ENCODE data around the gene TMEM51. TPM values are rescaled to one million over a fixed set of nuclear protein-coding genes. Genes with fewer than 3 reads are reported as not detected.

TMEM51 gene
- total RNA-seq, 4 donors from 2014 or later: 9.3 to 14.1 (median 11.6) TPM

- H3K9me3 ChIP-seq: no peaks in the 10 kb centered on the region
- DNase-seq (ENCODE audit: low spot score in 2 of 2): no peak
Measured at GRCh38 chr1:15217654-15218053, 64.1 kb downstream of the TMEM51 start.

GRCh38 chr1:15218287-15219279, 65.0 kb downstream of the TMEM51 start:
- Histone ChIP-seq H3K9me3 (no peaks in the 10 kb centered on the region), H3K27me3 (no peaks in the 10 kb centered on the region), H3K4me3 (no peak overlapping the region), H3K27ac (no peak overlapping the region), H3K36me3 (peaks cover 0 to 7% (median 0%) of the 10 kb centered on the region in 3 donors), H3K4me1 (peaks cover 0 to 22% (median 10%) of the 10 kb centered on the region in 4 donors)
- 64 to 71% methylated on average over 6 of the region's 6 CpGs for WGBS, 2 donors
- no peak for DNase-seq (ENCODE audit: low spot score in 2 of 2)
- TF ChIP-seq POLR2A (IDR thresholded peaks at IDR 0.05) (no peak), CTCF (IDR thresholded peaks at IDR 0.05) (no peak), EP300 (IDR thresholded peaks at IDR 0.05) (no peak)

More at GRCh38 chr1:15217654-15218053, 64.1 kb downstream of the TMEM51 start:
- peaks cover 0 to 31% (median 13%) of the 10 kb centered on the region in 4 donors for H3K4me1 ChIP-seq
- no peak overlapping the region for H3K4me3 ChIP-seq
- H3K27me3 ChIP-seq: no peaks in the 10 kb centered on the region
- 96 to 100% methylated on average over 1 of the region's 1 CpG for WGBS, 2 donors
- H3K27ac ChIP-seq: no peak overlapping the region
- TF ChIP-seq POLR2A (IDR thresholded peaks at IDR 0.05) (no peak), EP300 (IDR thresholded peaks at IDR 0.05) (no peak), CTCF (IDR thresholded peaks at IDR 0.05) (no peak)
- H3K36me3 ChIP-seq: peaks cover 0 to 7% (median 0%) of the 10 kb centered on the region in 3 donors

GRCh38 chr1:15219280-15220023, 65.9 kb downstream of the TMEM51 start:
- Histone ChIP-seq H3K27me3 (no peaks in the 10 kb centered on the region), H3K4me3 (no peak overlapping the region), H3K9me3 (no peaks in the 10 kb centered on the region), H3K27ac (no peak overlapping the region), H3K36me3 (peaks cover 0 to 7% (median 0%) of the 10 kb centered on the region in 3 donors), H3K4me1 (peaks cover 0 to 13% (median 6%) of the 10 kb centered on the region in 4 donors)
- no peak for TF ChIP-seq EP300 (IDR thresholded peaks at IDR 0.05)
- 88 to 89% methylated on average over 19 to 22 of the region's 22 CpGs for WGBS, 2 donors
- no peak for DNase-seq (ENCODE audit: low spot score in 2 of 2)

GRCh38 chr1:15220024-15220392, 66.5 kb downstream of the TMEM51 start:
- no peak overlapping the region for H3K4me3 ChIP-seq
- TF ChIP-seq CTCF (IDR thresholded peaks at IDR 0.05) (no peak), POLR2A (IDR thresholded peaks at IDR 0.05) (no peak), EP300 (IDR thresholded peaks at IDR 0.05) (no peak)
- no peaks in the 10 kb centered on the region for H3K27me3 ChIP-seq
- DNase-seq (ENCODE audit: low spot score in 2 of 2): no peak
- H3K27ac ChIP-seq: no peak overlapping the region
- peaks cover 0 to 7% (median 3%) of the 10 kb centered on the region in 4 donors for H3K4me1 ChIP-seq
- no peaks in the 10 kb centered on the region for H3K9me3 ChIP-seq
- H3K36me3 ChIP-seq: peaks cover 0 to 7% (median 0%) of the 10 kb centered on the region in 3 donors
- 81 to 85% methylated on average over 12 of the region's 12 CpGs for WGBS, 2 donors

GRCh38 chr1:15220825-15221431, 67.4 kb downstream of the TMEM51 start:
- Histone ChIP-seq H3K4me1 (peaks cover 0 to 10% (median 0%) of the 10 kb centered on the region in 4 donors), H3K4me3 (no peak overlapping the region), H3K9me3 (no peaks in the 10 kb centered on the region), H3K27ac (no peak overlapping the region), H3K27me3 (no peaks in the 10 kb centered on the region), H3K36me3 (peaks cover 0 to 7% (median 0%) of the 10 kb centered on the region in 3 donors)
- 74 to 79% methylated on average over 7 of the region's 7 CpGs for WGBS, 2 donors
- DNase-seq (ENCODE audit: low spot score in 2 of 2): no peak
- TF ChIP-seq CTCF (IDR thresholded peaks at IDR 0.05): no peak
- no peak for TF ChIP-seq EP300 (IDR thresholded peaks at IDR 0.05)

Measured in tibial nerve (tissue), 4 donors.